Measurements from ENCODE around the gene OTOP2.

Gene OTOP2

GRCh38 chr17:74921026-74921681, 2.9 kb upstream of the OTOP2 start:
- TF ChIP-seq CTCF (IDR thresholded peaks at IDR 0.05; ENCODE audit: insufficient read depth, low read length, poor library complexity, severe bottlenecking) (no peak), EZH2phosphoT487 (conservative IDR thresholded peaks at IDR 0.05; ENCODE audit: low read length) (no peak)
- Histone ChIP-seq H3K27me3 (ENCODE audit: low read length) (no peaks in the 10 kb centered on the region), H3F3A (ENCODE audit: insufficient read depth) (no peaks in the 10 kb centered on the region), H2AFZ (ENCODE audit: low read depth, low read length, severe bottlenecking) (no peak overlapping the region), H3K4me3 (ENCODE audit: insufficient read depth, low read length, poor library complexity, severe bottlenecking) (no peak overlapping the region), H4K20me1 (ENCODE audit: low read depth, low read length) (no peaks in the 10 kb centered on the region), H3K9me2 (replicated peaks; ENCODE audit: insufficient read depth, low read length) (no peaks in the 10 kb centered on the region), H3K9ac (ENCODE audit: low read length) (no peak overlapping the region), H3K36me3 (ENCODE audit: low read length) (no peaks in the 10 kb centered on the region), H3K9me3 (ENCODE audit: insufficient read depth, low read length) (no peaks in the 10 kb centered on the region), H3K79me2 (ENCODE audit: insufficient read depth, low read length) (no peaks in the 10 kb centered on the region), H3K27ac (ENCODE audit: low read depth, low read length) (no peak overlapping the region), H3K4me2 (ENCODE audit: low read depth, low read length, poor library complexity, severe bottlenecking) (no peak overlapping the region)

- Histone ChIP-seq H3F3A (ENCODE audit: insufficient read depth) (no peaks in the 10 kb centered on the region), H4K20me1 (ENCODE audit: low read depth, low read length) (no peaks in the 10 kb centered on the region), H3K9me3 (ENCODE audit: insufficient read depth, low read length) (no peaks in the 10 kb centered on the region), H3K9ac (ENCODE audit: low read length) (no peak overlapping the region), H2AFZ (ENCODE audit: low read depth, low read length, severe bottlenecking) (no peak overlapping the region), H3K79me2 (ENCODE audit: insufficient read depth, low read length) (no peaks in the 10 kb centered on the region), H3K36me3 (ENCODE audit: low read length) (no peaks in the 10 kb centered on the region), H3K4me2 (ENCODE audit: low read depth, low read length, poor library complexity, severe bottlenecking) (no peak overlapping the region), H3K27me3 (ENCODE audit: low read length) (no peaks in the 10 kb centered on the region), H3K9me2 (replicated peaks; ENCODE audit: insufficient read depth, low read length) (no peaks in the 10 kb centered on the region), H3K27ac (ENCODE audit: low read depth, low read length) (no peak overlapping the region), H3K4me3 (ENCODE audit: insufficient read depth, low read length, poor library complexity, severe bottlenecking) (no peak overlapping the region)
- TF ChIP-seq CTCF (IDR thresholded peaks at IDR 0.05; ENCODE audit: insufficient read depth, low read length, poor library complexity, severe bottlenecking) (no peak), EZH2phosphoT487 (conservative IDR thresholded peaks at IDR 0.05; ENCODE audit: low read length) (no peak)
Observed at GRCh38 chr17:74921769-74922168, 2.3 kb upstream of the OTOP2 start.

GRCh38 chr17:74922172-74922571, 1.9 kb upstream of the OTOP2 start:
- Histone ChIP-seq H3K9me3 (ENCODE audit: insufficient read depth, low read length) (no peaks in the 10 kb centered on the region), H3K79me2 (ENCODE audit: insufficient read depth, low read length) (no peaks in the 10 kb centered on the region), H4K20me1 (ENCODE audit: low read depth, low read length) (no peaks in the 10 kb centered on the region), H3K27ac (ENCODE audit: low read depth, low read length) (no peak overlapping the region), H3F3A (ENCODE audit: insufficient read depth) (no peaks in the 10 kb centered on the region), H3K4me2 (ENCODE audit: low read depth, low read length, poor library complexity, severe bottlenecking) (no peak overlapping the region), H3K9me2 (replicated peaks; ENCODE audit: insufficient read depth, low read length) (no peaks in the 10 kb centered on the region), H3K27me3 (ENCODE audit: low read length) (no peaks in the 10 kb centered on the region), H2AFZ (ENCODE audit: low read depth, low read length, severe bottlenecking) (no peak overlapping the region), H3K4me3 (ENCODE audit: insufficient read depth, low read length, poor library complexity, severe bottlenecking) (no peak overlapping the region), H3K9ac (ENCODE audit: low read length) (no peak overlapping the region), H3K36me3 (ENCODE audit: low read length) (no peaks in the 10 kb centered on the region)
- TF ChIP-seq CTCF (IDR thresholded peaks at IDR 0.05; ENCODE audit: insufficient read depth, low read length, poor library complexity, severe bottlenecking) (no peak), EZH2phosphoT487 (conservative IDR thresholded peaks at IDR 0.05; ENCODE audit: low read length) (no peak)

Measured in SU-DHL-6 (cell line).